GM23248 (cell line): ENCODE data around the gene ADAM19. TPM values are rescaled to one million over a fixed set of nuclear protein-coding genes. Genes with fewer than 3 reads are reported as not detected.

ENCODE experiments used
- DNase-seq: peaks from one replicate; pipeline ENCODE4 v3.0.0-alpha.2; 2015
- H2AFZ ChIP-seq: fragments of 200-600 bp; sonication (generic); 2 replicates; pipeline ENCODE4 v1.6.1; 2016; ENCODE audit warnings: antibody characterized with exemption
- H3F3A ChIP-seq: fragments of 200-600 bp; sonication (generic); 2 replicates; pipeline ENCODE4 v1.6.1; 2016; ENCODE audit warnings: mild to moderate bottlenecking, antibody characterized with exemption, mixed run types; ENCODE audit not compliant: insufficient read depth
- H3K27ac ChIP-seq: fragments of 200-600 bp; sonication (generic); 2 replicates; pipeline ENCODE4 v1.5.1; 2016; ENCODE audit warnings: mild to moderate bottlenecking
- H3K27me3 ChIP-seq: fragments of 200-600 bp; sonication (generic); replicated peaks from 2 replicates; pipeline ENCODE4 v1.6.1; 2016; ENCODE audit warnings: mild to moderate bottlenecking; ENCODE audit not compliant: insufficient read depth
- H3K36me3 ChIP-seq: fragments of 200-600 bp; sonication (generic); 2 replicates; pipeline ENCODE4 v1.6.1; 2016; ENCODE audit warnings: low read depth, mild to moderate bottlenecking
- H3K4me1 ChIP-seq: fragments of 200-600 bp; sonication (generic); 2 replicates; pipeline ENCODE4 v1.6.1; 2016; ENCODE audit warnings: mild to moderate bottlenecking; ENCODE audit not compliant: insufficient read depth
- H3K4me2 ChIP-seq: fragments of 200-600 bp; sonication (generic); one replicate; pipeline ENCODE4 v1.6.1; 2016; ENCODE audit warnings: mild to moderate bottlenecking; ENCODE audit not compliant: unreplicated experiment
- H3K4me3 ChIP-seq: fragments of 200-600 bp; sonication (generic); 2 replicates; pipeline ENCODE4 v1.5.1; 2016; ENCODE audit warnings: mild to moderate bottlenecking
- H3K79me2 ChIP-seq: fragments of 200-600 bp; sonication (generic); 2 replicates; pipeline ENCODE4 v1.6.1; 2016; ENCODE audit warnings: mild to moderate bottlenecking; ENCODE audit not compliant: insufficient read depth
- H3K9ac ChIP-seq: fragments of 200-600 bp; sonication (generic); 2 replicates; pipeline ENCODE4 v1.6.1; 2016; ENCODE audit warnings: mild to moderate bottlenecking
- H3K9me2 ChIP-seq: fragments of 200-600 bp; sonication (generic); 2 replicates; pipeline ENCODE4 v1.6.1; 2016; ENCODE audit warnings: mixed run types, mild to moderate bottlenecking, moderate library complexity; ENCODE audit not compliant: insufficient read depth
- H3K9me3 ChIP-seq: fragments of 200-600 bp; sonication (generic); one replicate; pipeline ENCODE4 v1.6.1; 2017; ENCODE audit warnings: low read depth
- H4K20me1 ChIP-seq: fragments of 200-600 bp; sonication (generic); 2 replicates; pipeline ENCODE4 v1.6.0; 2016; ENCODE audit not compliant: insufficient read depth
- EZH2 ChIP-seq: fragments of 200-600 bp; sonication (generic); IDR thresholded peaks from 2 replicates; pipeline ENCODE4 v1.6.1; 2018; ENCODE audit warnings: antibody characterized with exemption, mild to moderate bottlenecking; ENCODE audit not compliant: insufficient read depth, poor library complexity, severe bottlenecking
- EZH2phosphoT487 ChIP-seq: fragments of 200-600 bp; sonication (generic); IDR thresholded peaks from 2 replicates; pipeline ENCODE4 v1.6.1; 2018; ENCODE audit warnings: antibody characterized with exemption, moderate library complexity, mild to moderate bottlenecking, low read depth; ENCODE audit not compliant: insufficient read depth
- WGBS, 2 experiments: methylation state at CpG; one replicate each; pipeline ENCODE4 v1.1.6; 2015 to 2017; ENCODE audit warnings: low lambda C conversion rate in 2 of 2, low coverage in 1 of 2; ENCODE audit errors: missing lambda C conversion rate in 2 of 2; 5-methylcytosine and 5-hydroxymethylcytosine counted together
- in situ Hi-C: fragments of 300-500 bp; cut with MboI; formaldehyde crosslinking; loops from 2 replicates; pipeline ENCODE4 v1.15.0; 2020
- polyA plus RNA-seq: library from polyadenylated mRNA; unstranded; fragments of >200 nt; fragmentation: Nextera tagmentation; extraction: Ambion mirVana; gene quantifications from 2 replicates; pipeline ENCODE4 v1.2.1, GENCODE V29; 2016
- total RNA-seq: library from RNA; depleted of rRNA; stranded (reverse); fragments of >200 nt; shearing (Covaris generic); gene quantifications from 2 replicates; pipeline ENCODE4 v1.2.3, GENCODE V29; 2014

The ADAM19 gene
- total and polyA plus RNA-seq, 2 experiments from 2014 or later = 18.1 to 20.5 TPM

DNA sequence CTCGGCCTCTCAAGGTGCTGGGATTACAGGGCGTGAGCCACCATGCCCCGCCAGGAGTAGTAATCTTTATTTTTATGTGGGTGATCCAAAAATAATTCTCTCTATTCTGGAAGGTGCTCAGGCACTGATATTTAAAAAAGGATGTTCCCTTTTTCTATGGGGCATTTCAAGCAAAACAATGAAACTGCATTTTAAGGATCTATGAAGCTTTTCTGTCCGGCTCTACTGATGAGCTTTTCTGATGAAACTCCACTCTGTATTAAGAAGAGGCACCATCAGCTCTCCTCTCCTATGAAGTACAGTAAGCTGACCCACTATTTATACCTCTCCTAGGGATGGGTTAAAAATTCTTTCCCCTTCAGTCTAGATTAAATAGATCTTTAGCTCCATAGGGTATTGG is 7.4 kb downstream of the ADAM19 start:
- H3K4me1 ChIP-seq = peaks cover 25% of the 10 kb centered on the region
- H3K27me3 ChIP-seq = no peaks in the 10 kb centered on the region
- H3K9me2 ChIP-seq = no peaks in the 10 kb centered on the region
- H3K4me3 ChIP-seq = no peak overlapping the region
- H3F3A ChIP-seq = peaks cover 31% of the 10 kb centered on the region
- 94 to 96% methylated on average over 4 of the region's 4 CpGs for WGBS, 2 experiments
- H3K9ac ChIP-seq = no peak overlapping the region
- no peaks in the 10 kb centered on the region for H4K20me1 ChIP-seq
- no peak for TF ChIP-seq EZH2phosphoT487
- TF ChIP-seq EZH2 = no peak
- H3K9me3 ChIP-seq = no peaks in the 10 kb centered on the region
- H3K79me2 ChIP-seq = peaks cover 69% of the 10 kb centered on the region
- no peak overlapping the region for H3K27ac ChIP-seq
- in situ Hi-C loops = no loop called here
- H2AFZ ChIP-seq = no peak overlapping the region
- no peak for DNase-seq
- no peaks in the 10 kb centered on the region for H3K36me3 ChIP-seq
- no peak overlapping the region for H3K4me2 ChIP-seq

DNA sequence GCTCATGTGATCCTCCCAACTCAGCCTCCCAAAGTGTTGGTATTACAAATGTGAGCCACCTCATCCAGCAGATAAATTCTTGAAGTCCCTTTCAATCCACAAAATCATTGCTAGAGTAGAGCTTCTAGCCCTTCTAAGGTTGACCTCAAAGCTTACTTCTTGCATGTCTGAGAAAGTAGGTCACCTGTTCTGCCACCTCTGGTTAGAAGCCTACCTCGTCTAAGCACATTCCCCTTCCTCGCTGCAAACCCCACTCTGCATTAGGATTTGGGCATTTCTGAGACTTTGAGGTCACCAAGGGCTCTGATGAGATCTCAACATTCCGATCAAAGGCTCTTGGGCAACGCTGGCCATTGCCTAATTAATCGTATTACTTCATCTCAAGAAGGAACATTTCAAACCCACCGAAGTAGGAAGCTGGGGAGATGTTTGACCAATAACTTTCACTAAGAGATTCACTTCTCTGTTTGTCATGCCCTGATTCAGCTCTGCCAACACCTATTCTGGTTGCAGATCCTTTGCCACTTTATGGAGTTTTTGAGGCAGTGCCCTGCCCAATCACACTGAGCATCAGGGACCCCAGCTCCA is 8.6 kb downstream of the ADAM19 start:
- DNase-seq = no peak
- H3F3A ChIP-seq = peaks cover 32% of the 10 kb centered on the region
- no peaks in the 10 kb centered on the region for H3K9me2 ChIP-seq
- no peak for TF ChIP-seq EZH2phosphoT487
- no peak for TF ChIP-seq EZH2
- H3K36me3 ChIP-seq = no peaks in the 10 kb centered on the region
- no peaks in the 10 kb centered on the region for H4K20me1 ChIP-seq
- no peak overlapping the region for H3K9ac ChIP-seq
- peaks cover 34% of the 10 kb centered on the region for H3K4me1 ChIP-seq
- H3K27ac ChIP-seq = no peak overlapping the region
- peaks cover 68% of the 10 kb centered on the region for H3K79me2 ChIP-seq
- 89 to 90% methylated on average over 6 of the region's 6 CpGs for WGBS, 2 experiments
- H2AFZ ChIP-seq = no peak overlapping the region
- H3K9me3 ChIP-seq = no peaks in the 10 kb centered on the region
- no peaks in the 10 kb centered on the region for H3K27me3 ChIP-seq
- in situ Hi-C loops = no loop called here
- no peak overlapping the region for H3K4me3 ChIP-seq
- no peak overlapping the region for H3K4me2 ChIP-seq

DNA sequence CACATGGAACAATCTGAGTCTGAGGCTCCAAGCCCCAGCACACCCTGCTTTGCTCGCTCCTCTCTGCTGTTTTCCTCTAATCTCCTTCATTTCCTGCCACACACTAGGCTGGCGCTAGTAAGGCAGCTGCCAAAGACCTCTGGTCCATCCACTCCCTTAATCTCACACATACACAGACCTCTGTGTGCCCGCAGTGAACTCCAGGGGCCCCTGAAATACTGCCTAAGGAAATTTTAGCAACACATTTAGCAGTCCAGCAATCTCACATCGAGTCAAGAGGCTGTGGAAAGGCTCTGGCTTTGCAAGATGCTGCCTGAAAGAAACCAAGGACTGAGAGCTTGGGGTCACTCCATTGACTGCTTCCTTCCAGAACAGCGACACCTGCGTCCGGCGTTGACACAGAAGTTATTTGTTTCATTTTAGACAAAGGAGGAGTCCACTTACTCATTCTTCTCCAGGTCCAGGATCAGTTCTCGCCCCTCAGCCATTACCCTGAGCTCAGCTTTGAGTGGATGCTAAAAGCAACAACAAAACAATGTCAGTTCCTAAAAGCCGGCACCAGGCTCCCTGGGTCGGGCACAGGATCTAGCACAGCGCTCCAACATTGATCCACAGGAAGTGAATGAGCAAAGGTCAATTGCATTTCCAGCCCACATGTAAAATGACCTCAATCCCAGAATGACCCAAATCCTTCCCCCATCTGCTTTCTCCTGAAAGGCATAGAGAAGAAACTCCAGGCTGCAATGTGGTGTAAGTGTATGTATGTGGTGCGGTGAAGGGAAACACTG is 11.5 kb downstream of the ADAM19 start:
- TF ChIP-seq EZH2phosphoT487 = no peak
- no peak for TF ChIP-seq EZH2
- no peaks in the 10 kb centered on the region for H3K9me3 ChIP-seq
- H2AFZ ChIP-seq = no peak overlapping the region
- peak overlapping the region; percentile 56 for H3K27ac ChIP-seq
- WGBS, 2 experiments = 95 to 97% methylated on average over 13 of the region's 13 CpGs
- H3F3A ChIP-seq = peaks cover 42% of the 10 kb centered on the region
- no peak overlapping the region for H3K4me2 ChIP-seq
- no peaks in the 10 kb centered on the region for H3K27me3 ChIP-seq
- no peaks in the 10 kb centered on the region for H3K36me3 ChIP-seq
- H4K20me1 ChIP-seq = no peaks in the 10 kb centered on the region
- H3K4me3 ChIP-seq = no peak overlapping the region
- H3K4me1 ChIP-seq = peaks cover 45% of the 10 kb centered on the region
- H3K9me2 ChIP-seq = no peaks in the 10 kb centered on the region
- peaks cover 55% of the 10 kb centered on the region for H3K79me2 ChIP-seq
- H3K9ac ChIP-seq = no peak overlapping the region
- in situ Hi-C loops = no loop called here
- no peak for DNase-seq

GRCh38 chr5:157563373-157563928 is 12.1 kb downstream of the ADAM19 start:
- DNase-seq = peak; percentile 83
- Histone ChIP-seq H3K9me3 (no peaks in the 10 kb centered on the region), H3K4me1 (peaks cover 52% of the 10 kb centered on the region), H3K9me2 (no peaks in the 10 kb centered on the region), H2AFZ (no peak overlapping the region), H3F3A (peaks cover 49% of the 10 kb centered on the region), H3K36me3 (no peaks in the 10 kb centered on the region), H3K27me3 (no peaks in the 10 kb centered on the region), H3K79me2 (peaks cover 50% of the 10 kb centered on the region), H3K4me3 (no peak overlapping the region), H3K4me2 (no peak overlapping the region), H3K9ac (no peak overlapping the region), H3K27ac (peak overlapping the region; percentile 56), H4K20me1 (no peaks in the 10 kb centered on the region)
- WGBS, 2 experiments = 39 to 41% methylated on average over 11 of the region's 11 CpGs
- in situ Hi-C loops = no loop called here
- TF ChIP-seq EZH2phosphoT487 (no peak), EZH2 (no peak)
